K562 (cell line): ENCODE measurements around the gene KDF1. TPM values are rescaled to one million over a fixed set of nuclear protein-coding genes. Genes with fewer than 3 reads are reported as not detected.

Experiments
- ATAC-seq: fragments of 200-7000 bp; cut with Tn5 transposase; 3 replicates; pipeline ENCODE4 v1.9.1; 2020; ENCODE audit warnings: moderate library complexity
- BruUV-seq: library from RNA; stranded (reverse); fragments of 400-500 nt; replicated peaks from 2 replicates; lab custom pipeline; 2021; lab: Mats Ljungman, UMichigan
- CTCF ChIA-PET: fragments of 300-600 bp; formaldehyde crosslinking; extraction: SDS; loops from one replicate; lab custom pipeline; 2021; ENCODE audit warnings: low intra/inter-chr PET ratio; lab: Yijun Ruan, JAX
- POLR2A ChIA-PET: fragments of 300-600, 350-650 bp; sonication (Branson Sonifier 250); formaldehyde crosslinking; extraction: SDS; loops from one replicate; lab custom pipeline; 2021; ENCODE audit warnings: antibody characterized with exemption, inconsistent platforms; lab: Yijun Ruan, JAX
- DNase-seq, 4 experiments: peaks; one replicate each; pipeline versions ENCODE4 v3.0.0 to v3.0.0-alpha.2; 2011 to 2018; ENCODE audit warnings: low spot score in 3 of 4, mixed read lengths in 3 of 4; ENCODE audit errors: extremely low read depth in 1 of 4
- FAIRE-seq: peaks from 2 replicates; lab custom pipeline; 2011; peaks lifted over from hg19 to GRCh38; lab: Jason Lieb, UNC
- H2AFZ ChIP-seq: 2 replicates; pipeline ENCODE4 v1.6.0; 2011; ENCODE audit warnings: low read depth, low read length, control low read depth, inconsistent platforms
- H3K27ac ChIP-seq: fragments of 200-600 bp; 3 replicates; pipeline ENCODE4 v1.8.0; 2011; ENCODE audit warnings: low read depth, mild to moderate bottlenecking, control low read depth, inconsistent platforms, low read length, moderate library complexity, mixed read lengths; ENCODE audit errors: extremely low read depth
- H3K27me3 ChIP-seq, 2 experiments: fragments of 300-600 bp in 1 of 2; 2 replicates in 1 of 2; 3 replicates in 1 of 2; pipeline versions ENCODE4 v1.6.0 to v1.8.0; 2011; ENCODE audit warnings: inconsistent platforms in 2 of 2, low read length in 2 of 2, mild to moderate bottlenecking in 1 of 2, mixed read lengths in 1 of 2, moderate library complexity in 1 of 2; ENCODE audit not compliant: control insufficient read depth in 2 of 2, insufficient read depth in 2 of 2
- H3K36me3 ChIP-seq: fragments of 300-600 bp; 3 replicates; pipeline ENCODE4 v1.8.0; 2011; ENCODE audit warnings: mild to moderate bottlenecking, low read length, inconsistent platforms; ENCODE audit not compliant: control insufficient read depth, insufficient read depth
- H3K4me1 ChIP-seq, 2 experiments: fragments of 200-600 bp in 1 of 2; replicated peaks in 1 of 2; 2 replicates in 1 of 2; 3 replicates in 1 of 2; pipeline versions ENCODE4 v1.5.1 to v1.8.0; 2011; ENCODE audit warnings: inconsistent platforms in 2 of 2, low read length in 2 of 2, mild to moderate bottlenecking in 1 of 2, mixed read lengths in 1 of 2, moderate library complexity in 1 of 2; ENCODE audit not compliant: control insufficient read depth in 2 of 2, insufficient read depth in 2 of 2
- H3K4me2 ChIP-seq: 2 replicates; pipeline ENCODE4 v1.6.1; 2011; ENCODE audit warnings: low read length, control low read depth, inconsistent platforms, mixed read lengths; ENCODE audit not compliant: insufficient read depth
- H3K4me3 ChIP-seq: fragments of 200-600 bp; sonication (generic), shearing (Covaris generic); 2 replicates; pipeline ENCODE4 v1.5.1; 2016; ENCODE audit warnings: control low read depth, inconsistent platforms
- H3K79me2 ChIP-seq: fragments of 200-600 bp; 3 replicates; pipeline ENCODE4 v1.8.0; 2011; ENCODE audit warnings: low read length, inconsistent platforms; ENCODE audit not compliant: control insufficient read depth, insufficient read depth
- H3K9ac ChIP-seq, 2 experiments: 2 replicates each; pipeline versions ENCODE4 v1.6.0 to v1.6.1; 2011; ENCODE audit warnings: low read depth in 2 of 2, low read length in 2 of 2, control low read depth in 1 of 2, inconsistent platforms in 1 of 2, mild to moderate bottlenecking in 1 of 2, mixed read lengths in 1 of 2; ENCODE audit not compliant: insufficient read depth in 1 of 2
- H3K9me1 ChIP-seq: one replicate; pipeline ENCODE4 v1.6.0; 2011; ENCODE audit warnings: inconsistent platforms, mild to moderate bottlenecking, low read length, moderate library complexity; ENCODE audit not compliant: control insufficient read depth, insufficient read depth
- H3K9me3 ChIP-seq: replicated peaks from 2 replicates; pipeline ENCODE4 v1.5.1; 2011; ENCODE audit warnings: low read depth, low read length, inconsistent platforms; ENCODE audit not compliant: control insufficient read depth, insufficient read depth
- H4K20me1 ChIP-seq: replicated peaks from 2 replicates; pipeline ENCODE4 v1.6.1; 2011; ENCODE audit warnings: low read length, inconsistent platforms, mixed read lengths; ENCODE audit not compliant: control insufficient read depth, insufficient read depth
- ATF3 ChIP-seq, 2 experiments: fragments of 450-650 bp in 1 of 2; sonication (generic) in 1 of 2; formaldehyde crosslinking in 1 of 2; IDR thresholded peaks in 1 of 2; conservative IDR thresholded peaks in 1 of 2; 2 replicates each; pipeline versions ENCODE4 v1.6.1 to v1.8.1; 2016 to 2023; ENCODE audit warnings: mild to moderate bottlenecking in 2 of 2, moderate library complexity in 2 of 2, inconsistent platforms in 1 of 2, missing genetic modification reagents in 1 of 2
- GATAD2A ChIP-seq: fragments of 450-650 bp; IDR thresholded peaks from 2 replicates; pipeline ENCODE4 v1.6.1; 2017
- HDAC8 ChIP-seq: fragments of 450-650 bp; IDR thresholded peaks from 2 replicates; pipeline ENCODE4 v1.6.1; 2016; ENCODE audit warnings: mild to moderate bottlenecking, missing genetic modification characterization, moderate library complexity, missing compliant biosample characterization
- KDM1A ChIP-seq, 2 experiments: fragments of 450-650 bp; IDR thresholded peaks; 2 replicates each; pipeline ENCODE4 v1.6.1; 2016; ENCODE audit warnings: mild to moderate bottlenecking in 2 of 2
- MAFF ChIP-seq: IDR thresholded peaks from 2 replicates; pipeline ENCODE4 v1.6.1; 2012; ENCODE audit warnings: low read length, improper control_type of control experiment
- PCBP2 ChIP-seq: fragments of 200-400 bp; formaldehyde crosslinking; IDR thresholded peaks from 2 replicates; pipeline ENCODE4 v1.6.1; 2018; ENCODE audit warnings: low read length, low read depth, mild to moderate bottlenecking, moderate library complexity; ENCODE audit not compliant: poor library complexity, severe bottlenecking
- POLR2B ChIP-seq: fragments of 450-650 bp; IDR thresholded peaks from 2 replicates; pipeline ENCODE4 v1.6.1; 2018; ENCODE audit warnings: low read depth; ENCODE audit not compliant: partially characterized antibody
- TBL1XR1 ChIP-seq, 2 experiments: IDR thresholded peaks; 2 replicates each; pipeline ENCODE4 v1.6.1; 2012; ENCODE audit warnings: improper control_type of control experiment in 2 of 2, low read length in 2 of 2, mild to moderate bottlenecking in 1 of 2
- ZBTB26 ChIP-seq: fragments of 450-650 bp; formaldehyde crosslinking; IDR thresholded peaks from 2 replicates; pipeline ENCODE4 v1.4.0; 2022; ENCODE audit warnings: missing genetic modification characterization
- ZNF121 ChIP-seq: sonication (generic); formaldehyde crosslinking; conservative IDR thresholded peaks from 2 replicates; pipeline ENCODE4 v1.8.0; 2022; ENCODE audit warnings: missing genetic modification reagents
- ZNF77 ChIP-seq: fragments of 250-450 bp; sonication (Bioruptor Pico); IDR thresholded peaks from 2 replicates; pipeline ENCODE4 v1.5.0; 2020
- ZNF780A ChIP-seq: fragments of 250-450 bp; sonication (Bioruptor Pico); IDR thresholded peaks from 2 replicates; pipeline ENCODE4 v1.5.0; 2021; ENCODE audit warnings: mild to moderate bottlenecking
- WGBS: fragments of 100-300 bp; shearing (Covaris generic); methylation state at CpG from one replicate; pipeline ENCODE4 v1.1.6; 2016; ENCODE audit warnings: low coverage, mixed read lengths; ENCODE audit not compliant: insufficient coverage; ENCODE audit errors: missing lambda C conversion rate; 5-methylcytosine and 5-hydroxymethylcytosine counted together
- in situ Hi-C: fragments of 300-500 bp; cut with MboI; formaldehyde crosslinking; loops from 4 replicates; pipeline ENCODE4 v1.15.0; 2018; ENCODE audit warnings: inconsistent platforms, mixed read lengths
- intact Hi-C: fragments of 100-400 bp; cut with micrococcal nuclease; formaldehyde crosslinking; loops from 2 replicates; pipeline ENCODE4 v1.14.2; 2022
- polyA plus RNA-seq, 8 experiments: library from polyadenylated mRNA; depleted of rRNA in 4 of 8; stranded (reverse) in 5 of 8; unstranded in 3 of 8; fragments of >200 nt; fragmentation: Nextera tagmentation in 2 of 8; fragmentation: Illumina TruSeq in 1 of 8; extraction: Ambion mirVana in 2 of 8; extraction: Trizol in 1 of 8; gene quantifications; 2 replicates each; pipeline versions ENCODE4 v1.2.1 to v1.2.3, GENCODE V29; 2011 to 2014; ENCODE audit warnings: inconsistent platforms in 1 of 8, missing spikeins in 1 of 8
- total RNA-seq, 7 experiments: library from RNA; depleted of rRNA in 6 of 7; stranded (reverse); fragments of >200 nt in 6 of 7; fragmentation: Illumina TruSeq in 2 of 7; extraction: Trizol in 2 of 7; gene quantifications; 2 replicates each; pipeline versions ENCODE4 v1.2.1 to v1.2.3, GENCODE V29; 2011 to 2021; ENCODE audit warnings: low replicate concordance in 1 of 7

Gene KDF1
- total and polyA plus RNA-seq, 9 of the 15 experiments (the other 6 are each of a cell fraction or from before 2014, with no cell fraction given), result 0.38 to 1.9 (median 0.83) TPM

- no peak overlapping the region for H3K27ac ChIP-seq
- no peaks in the 10 kb centered on the region for H4K20me1 ChIP-seq
- no peaks in the 10 kb centered on the region for H3K9me3 ChIP-seq
- no peak overlapping the region for H3K4me3 ChIP-seq
- 2% methylated on average over 8 of the region's 8 CpGs for WGBS
- H3K27me3 ChIP-seq, result peaks cover 32 to 53% of the 10 kb centered on the region in 2 experiments
- TF ChIP-seq TBL1XR1 (IDR thresholded peaks at IDR 0.05; ENCODE audit: low read length in 2 of 2) (no peak), ZNF780A (CRISPR knock-in tag) (no peak), KDM1A (IDR thresholded peaks at IDR 0.05) (peak; percentile 36; a peak in 2 of 4 replicates), ZNF121 (peak; percentile 78), POLR2B (no peak), MAFF (no peak), PCBP2 (no peak), HDAC8 (tag) (no peak), ATF3 (IDR thresholded peaks at IDR 0.05) (no peak), ATF3 (CRISPR knock-in tag; conservative IDR thresholded peaks at IDR 0.05) (no peak), ZBTB26 (CRISPR knock-in tag) (no peak), GATAD2A (no peak), ZNF77 (no peak)
- ChIA-PET POLR2A (interaction anchor here (0.6 to 2.9 kb wide), 2 partner anchors 12 to 199 kb away, joined by 3 to 12 read pairs; no protein-coding TSS in a partner anchor), CTCF (no interaction called here)
- no peaks in the 10 kb centered on the region for H3K79me2 ChIP-seq
- no peaks in the 10 kb centered on the region for H3K36me3 ChIP-seq
- in situ Hi-C loops (no loop called here), intact Hi-C loops (no loop called here)
- H3K9ac ChIP-seq, result no peak overlapping the region
- no peaks in the 10 kb centered on the region for H3K9me1 ChIP-seq
- H3K4me2 ChIP-seq, result no peak overlapping the region
- H2AFZ ChIP-seq, result no peak overlapping the region
- no TSS peak for BruUV-seq
- ATAC-seq, result no peak
- FAIRE-seq, result no peak
- no peak for DNase-seq
- H3K4me1 ChIP-seq, result no peaks in the 10 kb centered on the region
Observed at GRCh38 chr1:26984291-26984690, 24.0 kb upstream of the KDF1 start.
